Keratinocyte (primary cell): ENCODE results near the gene DENND2A. TPM values are rescaled to one million over a fixed set of nuclear protein-coding genes. Genes with fewer than 3 reads are reported as not detected.

Experiments
- DNase-seq: peaks from one replicate; pipeline ENCODE4 v3.0.0-alpha.2; 2011; ENCODE audit warnings: low read depth, missing footprints, low spot score
- FAIRE-seq: peaks from 2 replicates; lab custom pipeline; 2011; peaks lifted over from hg19 to GRCh38; lab: Jason Lieb, UNC
- H2AFZ ChIP-seq: 2 replicates; pipeline ENCODE4 v1.6.0; 2012; ENCODE audit warnings: low read length, control low read depth, inconsistent platforms; ENCODE audit not compliant: control insufficient read depth
- H3K27ac ChIP-seq: 2 replicates; pipeline ENCODE4 v1.5.1; 2011; ENCODE audit warnings: low read length; ENCODE audit not compliant: control insufficient read depth, insufficient read depth
- H3K27me3 ChIP-seq: 3 replicates; pipeline ENCODE4 v1.6.0; 2011; ENCODE audit warnings: low read length; ENCODE audit not compliant: control insufficient read depth, insufficient read depth; ENCODE audit errors: extremely low read depth
- H3K36me3 ChIP-seq, 2 experiments: 2 replicates in 1 of 2; 3 replicates in 1 of 2; pipeline ENCODE4 v1.5.1; 2011; ENCODE audit warnings: low read length in 2 of 2, mild to moderate bottlenecking in 1 of 2; ENCODE audit not compliant: control insufficient read depth in 2 of 2, insufficient read depth in 2 of 2; ENCODE audit errors: extremely low read depth in 1 of 2
- H3K4me1 ChIP-seq: 3 replicates; pipeline ENCODE4 v1.5.1; 2011; ENCODE audit warnings: low read length; ENCODE audit not compliant: control insufficient read depth, insufficient read depth; ENCODE audit errors: extremely low read depth
- H3K4me2 ChIP-seq: 3 replicates; pipeline ENCODE4 v1.6.0; 2011; ENCODE audit warnings: low read depth, low read length; ENCODE audit not compliant: control insufficient read depth, insufficient read depth; ENCODE audit errors: extremely low read depth
- H3K4me3 ChIP-seq, 3 experiments: fragments of 200-600 bp in 1 of 3; sonication (generic) in 1 of 3; 2 replicates in 2 of 3; 3 replicates in 1 of 3; pipeline ENCODE4 v1.5.1; 2011 to 2016; ENCODE audit warnings: low read length in 3 of 3, mild to moderate bottlenecking in 3 of 3, control low read depth in 2 of 3, inconsistent platforms in 1 of 3, low read depth in 1 of 3, mixed read lengths in 1 of 3, mixed run types in 1 of 3, moderate library complexity in 1 of 3; ENCODE audit not compliant: control insufficient read depth in 2 of 3, insufficient read depth in 2 of 3; ENCODE audit errors: extremely low read depth in 1 of 3
- H3K79me2 ChIP-seq: 2 replicates; pipeline ENCODE4 v1.6.0; 2012; ENCODE audit warnings: low read length; ENCODE audit not compliant: control insufficient read depth, insufficient read depth
- H3K9ac ChIP-seq: 3 replicates; pipeline ENCODE4 v1.6.0; 2011; ENCODE audit warnings: low read length; ENCODE audit not compliant: control insufficient read depth, insufficient read depth; ENCODE audit errors: extremely low read depth
- H3K9me1 ChIP-seq: 3 replicates; pipeline ENCODE4 v1.6.0; 2011; ENCODE audit warnings: low read length; ENCODE audit not compliant: control insufficient read depth, insufficient read depth; ENCODE audit errors: extremely low read depth
- H3K9me3 ChIP-seq: 2 replicates; pipeline ENCODE4 v1.5.1; 2012; ENCODE audit warnings: low read depth, low read length; ENCODE audit not compliant: control insufficient read depth
- H4K20me1 ChIP-seq: 3 replicates; pipeline ENCODE4 v1.6.0; 2011; ENCODE audit warnings: low read length; ENCODE audit not compliant: control insufficient read depth, insufficient read depth; ENCODE audit errors: extremely low read depth
- EZH2 ChIP-seq: IDR thresholded peaks from one replicate; pipeline ENCODE4 v1.6.1; 2012; ENCODE audit warnings: inconsistent platforms, mild to moderate bottlenecking, low read length, moderate library complexity
- dilution Hi-C: fragments of 300-500 bp; cut with MboI; formaldehyde crosslinking; loops from one replicate; pipeline ENCODE4 v1.7.0; 2020; ENCODE audit warnings: low sequenced_read_pairs; ENCODE audit not compliant: extremely low pct_ligation_motif_present
- polyA plus RNA-seq, 5 experiments: library from polyadenylated mRNA; depleted of rRNA in 3 of 5; stranded (reverse) in 3 of 5; stranded (forward) in 1 of 5; unstranded in 1 of 5; fragments of >200 nt; gene quantifications; 1 replicate in 1 of 5; 2 replicates in 3 of 5; 3 replicates in 1 of 5; pipeline versions ENCODE4 v1.2.1 to v1.2.3, GENCODE V29; 2011 to 2012; ENCODE audit warnings: missing spikeins in 2 of 5, low read depth in 1 of 5, low replicate concordance in 1 of 5
- TF ChIP-seq, protein P1 (sequence below), 3 experiments: IDR thresholded peaks in 1 of 3; conservative IDR thresholded peaks in 1 of 3; optimal IDR thresholded peaks in 1 of 3; 2 replicates in 2 of 3; 3 replicates in 1 of 3; pipeline versions ENCODE3 to v1.5.1; 2011; ENCODE audit warnings: low read length in 3 of 3, mild to moderate bottlenecking in 3 of 3, moderate library complexity in 2 of 3, control low read depth in 1 of 3, inconsistent platforms in 1 of 3; ENCODE audit not compliant: insufficient read depth in 2 of 3; ENCODE audit errors: extremely low read depth in 1 of 3

Gene DENND2A
- polyA plus RNA-seq, 1 donor (not counting 4 experiments of a cell fraction or from before 2014, with no cell fraction given): 1.8 TPM

DNA sequence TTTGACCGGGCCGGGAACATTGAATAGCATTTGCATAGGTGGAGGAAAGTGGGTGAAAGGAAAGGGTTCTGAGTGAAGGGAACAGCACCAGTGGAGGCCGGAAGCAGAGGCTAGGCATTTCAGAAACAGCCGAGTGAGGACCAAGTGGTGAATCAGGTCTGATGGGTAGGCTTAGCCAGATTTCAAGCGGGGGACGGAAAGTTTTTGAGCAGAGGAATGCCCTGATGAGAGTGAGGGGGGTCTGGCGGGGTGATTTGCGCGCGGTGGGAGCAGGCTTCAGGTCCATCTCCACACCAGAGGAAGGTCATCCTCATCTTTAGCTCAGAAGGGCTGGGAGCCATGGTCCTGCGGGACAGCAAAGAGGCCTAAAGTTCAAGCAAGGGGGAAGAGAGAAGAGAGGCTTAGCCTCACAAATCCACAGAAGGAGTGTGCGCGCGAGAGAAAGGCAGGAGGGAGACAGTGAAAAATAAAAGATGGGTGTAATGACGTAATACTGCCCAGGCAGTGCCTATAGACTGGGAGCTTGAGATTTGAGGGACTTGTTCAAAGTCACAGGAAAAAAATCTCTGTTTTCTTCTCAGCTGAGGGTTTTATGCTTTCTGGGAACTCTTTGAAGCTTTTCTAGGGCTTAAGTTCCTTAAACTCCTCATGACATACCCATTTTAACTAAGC, 1.0 kb upstream of the DENND2A start:
- H3K4me2 ChIP-seq: peak overlapping the region; percentile 51
- no peak overlapping the region for H3K27ac ChIP-seq
- no peaks in the 10 kb centered on the region for H3K27me3 ChIP-seq
- TF ChIP-seq, protein P1, sequence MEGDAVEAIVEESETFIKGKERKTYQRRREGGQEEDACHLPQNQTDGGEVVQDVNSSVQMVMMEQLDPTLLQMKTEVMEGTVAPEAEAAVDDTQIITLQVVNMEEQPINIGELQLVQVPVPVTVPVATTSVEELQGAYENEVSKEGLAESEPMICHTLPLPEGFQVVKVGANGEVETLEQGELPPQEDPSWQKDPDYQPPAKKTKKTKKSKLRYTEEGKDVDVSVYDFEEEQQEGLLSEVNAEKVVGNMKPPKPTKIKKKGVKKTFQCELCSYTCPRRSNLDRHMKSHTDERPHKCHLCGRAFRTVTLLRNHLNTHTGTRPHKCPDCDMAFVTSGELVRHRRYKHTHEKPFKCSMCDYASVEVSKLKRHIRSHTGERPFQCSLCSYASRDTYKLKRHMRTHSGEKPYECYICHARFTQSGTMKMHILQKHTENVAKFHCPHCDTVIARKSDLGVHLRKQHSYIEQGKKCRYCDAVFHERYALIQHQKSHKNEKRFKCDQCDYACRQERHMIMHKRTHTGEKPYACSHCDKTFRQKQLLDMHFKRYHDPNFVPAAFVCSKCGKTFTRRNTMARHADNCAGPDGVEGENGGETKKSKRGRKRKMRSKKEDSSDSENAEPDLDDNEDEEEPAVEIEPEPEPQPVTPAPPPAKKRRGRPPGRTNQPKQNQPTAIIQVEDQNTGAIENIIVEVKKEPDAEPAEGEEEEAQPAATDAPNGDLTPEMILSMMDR (optimal IDR thresholded peaks at IDR 0.05 in 1 of 3, IDR thresholded peaks at IDR 0.05 in 1 of 3, conservative IDR thresholded peaks at IDR 0.05 in 1 of 3; ENCODE audit: extremely low read depth in 1 of 3, insufficient read depth in 2 of 3, low read length in 3 of 3): no peak
- TF ChIP-seq EZH2: no peak
- no peak overlapping the region for H3K4me3 ChIP-seq
- no peak overlapping the region for H3K9ac ChIP-seq
- dilution Hi-C loops: no loop called here
- H3K79me2 ChIP-seq: peaks cover 4% of the 10 kb centered on the region
- no peak for DNase-seq
- H3K9me1 ChIP-seq: no peaks in the 10 kb centered on the region
- no peaks in the 10 kb centered on the region for H3K36me3 ChIP-seq
- H4K20me1 ChIP-seq: no peaks in the 10 kb centered on the region
- H3K9me3 ChIP-seq: no peaks in the 10 kb centered on the region
- H3K4me1 ChIP-seq: peaks cover 12% of the 10 kb centered on the region
- no peak overlapping the region for H2AFZ ChIP-seq
- no peak for FAIRE-seq

DNA sequence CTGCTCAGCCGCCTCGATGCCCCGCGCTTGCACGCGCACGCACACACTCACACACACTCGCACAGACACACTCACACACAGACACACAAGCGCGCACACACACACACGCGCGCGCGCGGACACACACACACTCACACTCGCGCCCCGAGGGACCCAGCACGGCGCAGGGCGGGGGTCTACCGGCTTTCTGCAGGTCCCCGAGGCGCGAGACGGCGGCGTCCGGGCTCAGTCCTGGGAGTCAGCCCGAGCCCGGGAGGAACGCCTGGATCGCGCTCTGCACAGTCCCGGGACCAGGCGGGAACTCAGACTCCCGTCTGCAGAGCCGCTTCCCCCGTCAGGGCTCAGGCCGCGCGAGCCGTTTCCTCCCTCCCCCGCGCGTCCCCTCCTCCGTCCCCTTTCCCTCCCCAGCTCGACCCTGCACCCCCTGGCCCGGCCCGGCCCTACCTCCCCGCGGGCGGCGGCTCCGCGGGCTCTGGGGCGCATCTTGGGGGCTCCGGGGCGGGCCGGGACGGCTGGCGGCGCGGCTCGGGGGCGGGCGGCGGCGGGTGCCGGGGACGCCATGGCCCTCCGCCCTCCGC, 464 bp downstream of the DENND2A start:
- H4K20me1 ChIP-seq: no peaks in the 10 kb centered on the region
- no peak for TF ChIP-seq EZH2
- TF ChIP-seq, protein P1 (optimal IDR thresholded peaks at IDR 0.05 in 1 of 3, IDR thresholded peaks at IDR 0.05 in 1 of 3, conservative IDR thresholded peaks at IDR 0.05 in 1 of 3; ENCODE audit: extremely low read depth in 1 of 3, insufficient read depth in 2 of 3, low read length in 3 of 3): no peak
- dilution Hi-C loops: no loop called here
- DNase-seq (no peak), FAIRE-seq (no peak)
- H3K36me3 ChIP-seq: no peaks in the 10 kb centered on the region
- peak overlapping the region; percentile 41 to 59 (median 52) for H3K4me3 ChIP-seq
- H3K9me3 ChIP-seq: no peaks in the 10 kb centered on the region
- no peaks in the 10 kb centered on the region for H3K9me1 ChIP-seq
- H3K27me3 ChIP-seq: no peaks in the 10 kb centered on the region
- H3K79me2 ChIP-seq: peaks cover 4% of the 10 kb centered on the region
- H3K4me1 ChIP-seq: peaks cover 12% of the 10 kb centered on the region
- peak overlapping the region; percentile 62 for H3K9ac ChIP-seq
- peak overlapping the region; percentile 0 for H3K27ac ChIP-seq
- peak overlapping the region; percentile 73 for H2AFZ ChIP-seq
- peak overlapping the region; percentile 79 for H3K4me2 ChIP-seq
